ENCODE measurements around the gene TMEM126A.
A peak's percentile ranks its signal among the peaks of the same experiment; 100 is the strongest.

TMEM126A gene

DNA sequence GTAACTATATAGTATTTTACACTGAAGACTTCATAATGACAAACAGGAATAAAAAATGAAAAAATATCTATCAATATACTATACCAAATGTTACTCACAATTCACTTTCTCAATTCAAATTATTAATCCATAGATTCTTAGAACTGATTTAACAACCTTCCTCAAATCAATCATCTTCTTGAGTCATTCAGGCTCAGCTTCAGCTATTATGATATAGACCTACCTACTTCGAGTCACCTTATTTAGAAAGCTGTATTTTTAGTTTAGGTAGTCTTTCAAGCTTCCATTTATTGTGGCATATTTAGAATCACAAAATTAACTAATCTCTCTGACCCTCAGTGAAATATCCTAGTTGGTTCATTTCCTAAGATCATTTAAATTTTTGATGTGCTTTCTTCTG, 9.0 kb downstream of the TMEM126A start:
- H3K79me2 ChIP-seq (ENCODE audit: low read length) = peaks cover 82% of the 10 kb centered on the region
- H3K9me3 ChIP-seq (ENCODE audit: insufficient read depth, low read length) = no peaks in the 10 kb centered on the region

DNA sequence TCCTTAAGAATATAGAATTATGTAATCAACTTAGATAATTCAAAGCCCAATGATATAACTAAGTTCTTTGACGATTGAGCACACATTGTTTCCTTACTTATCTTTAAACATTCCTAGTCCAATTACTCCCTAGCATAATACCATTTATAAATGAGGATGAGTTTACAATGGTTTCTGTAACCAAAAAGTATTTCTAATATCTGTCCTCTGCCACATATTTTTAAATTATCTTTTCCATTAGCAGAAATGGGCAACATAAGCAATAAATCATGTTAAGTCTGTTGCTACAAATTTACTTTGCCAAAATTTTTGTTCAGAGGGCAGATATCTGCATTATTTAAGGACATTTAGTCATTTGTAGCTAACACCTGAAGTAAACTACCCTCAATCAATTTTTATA, 10.4 kb downstream of the TMEM126A start:
- H3K4me2 ChIP-seq (ENCODE audit: low read length) = no peak overlapping the region
- H2AFZ ChIP-seq (ENCODE audit: low read depth, low read length) = no peak overlapping the region
- H3K4me1 ChIP-seq (ENCODE audit: low read length) = peaks cover 25% of the 10 kb centered on the region
- no peak overlapping the region for H3K27ac ChIP-seq (ENCODE audit: low read length)
- no peaks in the 10 kb centered on the region for H3K27me3 ChIP-seq (ENCODE audit: low read depth, low read length)
- no peak overlapping the region for H3K9ac ChIP-seq (ENCODE audit: low read length)
- no peak overlapping the region for H3K4me3 ChIP-seq (ENCODE audit: low read length)
- peaks cover 54% of the 10 kb centered on the region for H4K20me1 ChIP-seq (ENCODE audit: insufficient read depth, low read length)
- TF ChIP-seq EZH2phosphoT487 (IDR thresholded peaks at IDR 0.05; ENCODE audit: low read depth) (no peak), CTCF (IDR thresholded peaks at IDR 0.05; ENCODE audit: low read depth, low read length) (no peak)
- H3K9me3 ChIP-seq (ENCODE audit: insufficient read depth, low read length) = no peaks in the 10 kb centered on the region
- H3K36me3 ChIP-seq (replicated peaks; ENCODE audit: low read depth, low read length) = peaks cover 79% of the 10 kb centered on the region
- H3K79me2 ChIP-seq (ENCODE audit: low read length) = peaks cover 93% of the 10 kb centered on the region

More for the DNA sequence above, 9.0 kb downstream of the TMEM126A start:
- Histone ChIP-seq H2AFZ (ENCODE audit: low read depth, low read length) (no peak overlapping the region), H3K36me3 (replicated peaks; ENCODE audit: low read depth, low read length) (peaks cover 69% of the 10 kb centered on the region), H3K9ac (ENCODE audit: low read length) (no peak overlapping the region), H4K20me1 (ENCODE audit: insufficient read depth, low read length) (peaks cover 44% of the 10 kb centered on the region), H3K4me3 (ENCODE audit: low read length) (no peak overlapping the region), H3K27me3 (ENCODE audit: low read depth, low read length) (no peaks in the 10 kb centered on the region), H3K27ac (ENCODE audit: low read length) (no peak overlapping the region), H3K4me1 (ENCODE audit: low read length) (peaks cover 18% of the 10 kb centered on the region), H3K4me2 (ENCODE audit: low read length) (no peak overlapping the region)
- no peak for TF ChIP-seq CTCF (IDR thresholded peaks at IDR 0.05; ENCODE audit: low read depth, low read length)
- no peak for TF ChIP-seq EZH2phosphoT487 (IDR thresholded peaks at IDR 0.05; ENCODE audit: low read depth)

GRCh38 chr11:85661972-85662664, 14.4 kb downstream of the TMEM126A start:
- no peak for TF ChIP-seq EZH2phosphoT487 (IDR thresholded peaks at IDR 0.05; ENCODE audit: low read depth)
- TF ChIP-seq CTCF (IDR thresholded peaks at IDR 0.05; ENCODE audit: low read depth, low read length) = no peak
- Histone ChIP-seq H4K20me1 (ENCODE audit: insufficient read depth, low read length) (peaks cover 53% of the 10 kb centered on the region), H3K4me3 (ENCODE audit: low read length) (peak overlapping the region; percentile 90)

GRCh38 chr11:85663080-85663752, 15.4 kb downstream of the TMEM126A start:
- H3K27ac ChIP-seq (ENCODE audit: low read length) = peak overlapping the region; percentile 78; the same call in 1 of the 2 replicates
- H4K20me1 ChIP-seq (ENCODE audit: insufficient read depth, low read length) = peaks cover 53% of the 10 kb centered on the region
- H3K9ac ChIP-seq (ENCODE audit: low read length) = peak overlapping the region; percentile 95
- peaks cover 53% of the 10 kb centered on the region for H3K36me3 ChIP-seq (replicated peaks; ENCODE audit: low read depth, low read length)
- no peak overlapping the region for H2AFZ ChIP-seq (ENCODE audit: low read depth, low read length)
- H3K4me1 ChIP-seq (ENCODE audit: low read length) = peaks cover 33% of the 10 kb centered on the region
- H3K79me2 ChIP-seq (ENCODE audit: low read length) = peaks cover 67% of the 10 kb centered on the region
- no peaks in the 10 kb centered on the region for H3K27me3 ChIP-seq (ENCODE audit: low read depth, low read length)
- H3K9me3 ChIP-seq (ENCODE audit: insufficient read depth, low read length) = no peaks in the 10 kb centered on the region
- peak overlapping the region; percentile 90 for H3K4me3 ChIP-seq (ENCODE audit: low read length)
- TF ChIP-seq CTCF (IDR thresholded peaks at IDR 0.05; ENCODE audit: low read depth, low read length) (no peak), EZH2phosphoT487 (IDR thresholded peaks at IDR 0.05; ENCODE audit: low read depth) (no peak)
- peak overlapping the region; percentile 98 for H3K4me2 ChIP-seq (ENCODE audit: low read length)

More at GRCh38 chr11:85661972-85662664, 14.4 kb downstream of the TMEM126A start:
- Histone ChIP-seq H3K79me2 (ENCODE audit: low read length) (peaks cover 78% of the 10 kb centered on the region), H3K9me3 (ENCODE audit: insufficient read depth, low read length) (no peaks in the 10 kb centered on the region), H2AFZ (ENCODE audit: low read depth, low read length) (no peak overlapping the region), H3K4me1 (ENCODE audit: low read length) (peaks cover 33% of the 10 kb centered on the region), H3K36me3 (replicated peaks; ENCODE audit: low read depth, low read length) (peaks cover 59% of the 10 kb centered on the region), H3K4me2 (ENCODE audit: low read length) (peak overlapping the region; percentile 98), H3K27me3 (ENCODE audit: low read depth, low read length) (no peaks in the 10 kb centered on the region), H3K9ac (ENCODE audit: low read length) (peak overlapping the region; percentile 95), H3K27ac (ENCODE audit: low read length) (no peak overlapping the region)

All from OCI-LY3 (cell line).